PFSK-1 (cell line): Measurements from ENCODE around the gene MRPL16.

ENCODE experiments used
- FOXP2 ChIP-seq: optimal IDR thresholded peaks from 2 replicates; pipeline ENCODE3; 2011; ENCODE audit warnings: borderline replicate concordance, control low read depth, inconsistent platforms; ENCODE audit not compliant: insufficient read depth; ENCODE audit errors: extremely low read length, extremely low read depth
- POLR2AphosphoS5 ChIP-seq: IDR thresholded peaks from 2 replicates; pipeline ENCODE4 v1.6.1; 2012; ENCODE audit warnings: low read depth, mild to moderate bottlenecking, control low read depth, low read length, moderate library complexity
- TAF1 ChIP-seq: IDR thresholded peaks from 2 replicates; pipeline ENCODE4 v1.6.1; 2012; ENCODE audit warnings: low read length, control low read depth, borderline replicate concordance; ENCODE audit not compliant: insufficient read depth
- TF ChIP-seq, protein P1 (sequence below), 2 experiments: IDR thresholded peaks; 2 replicates each; pipeline versions ENCODE4 v1.6.1 to v1.8.0; 2011 to 2012; ENCODE audit warnings: low read depth in 2 of 2, low read length in 2 of 2, control low read depth in 1 of 2, inconsistent platforms in 1 of 2, mild to moderate bottlenecking in 1 of 2, moderate library complexity in 1 of 2; ENCODE audit not compliant: insufficient read depth in 1 of 2

DNA sequence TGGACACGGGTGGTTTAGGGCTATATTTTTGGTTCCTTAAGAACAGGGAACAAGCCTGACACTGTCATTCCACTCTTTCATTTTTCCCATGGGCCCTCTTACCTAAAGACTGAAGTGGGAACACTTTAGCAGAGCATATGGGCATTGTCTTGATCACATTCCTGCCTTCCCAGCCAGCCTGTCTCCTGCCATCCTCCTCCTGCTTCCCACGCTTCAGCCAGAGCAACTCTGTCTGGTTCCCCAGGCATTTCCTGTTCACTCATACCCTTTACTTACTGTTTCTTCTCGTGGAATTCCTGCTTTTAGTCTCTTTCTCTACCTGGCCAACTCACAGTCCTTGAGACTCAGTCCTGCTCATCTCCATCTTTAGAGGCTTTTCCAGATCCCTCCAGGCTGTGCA is 22.8 kb downstream of the MRPL16 start:
- TF ChIP-seq, protein P1, sequence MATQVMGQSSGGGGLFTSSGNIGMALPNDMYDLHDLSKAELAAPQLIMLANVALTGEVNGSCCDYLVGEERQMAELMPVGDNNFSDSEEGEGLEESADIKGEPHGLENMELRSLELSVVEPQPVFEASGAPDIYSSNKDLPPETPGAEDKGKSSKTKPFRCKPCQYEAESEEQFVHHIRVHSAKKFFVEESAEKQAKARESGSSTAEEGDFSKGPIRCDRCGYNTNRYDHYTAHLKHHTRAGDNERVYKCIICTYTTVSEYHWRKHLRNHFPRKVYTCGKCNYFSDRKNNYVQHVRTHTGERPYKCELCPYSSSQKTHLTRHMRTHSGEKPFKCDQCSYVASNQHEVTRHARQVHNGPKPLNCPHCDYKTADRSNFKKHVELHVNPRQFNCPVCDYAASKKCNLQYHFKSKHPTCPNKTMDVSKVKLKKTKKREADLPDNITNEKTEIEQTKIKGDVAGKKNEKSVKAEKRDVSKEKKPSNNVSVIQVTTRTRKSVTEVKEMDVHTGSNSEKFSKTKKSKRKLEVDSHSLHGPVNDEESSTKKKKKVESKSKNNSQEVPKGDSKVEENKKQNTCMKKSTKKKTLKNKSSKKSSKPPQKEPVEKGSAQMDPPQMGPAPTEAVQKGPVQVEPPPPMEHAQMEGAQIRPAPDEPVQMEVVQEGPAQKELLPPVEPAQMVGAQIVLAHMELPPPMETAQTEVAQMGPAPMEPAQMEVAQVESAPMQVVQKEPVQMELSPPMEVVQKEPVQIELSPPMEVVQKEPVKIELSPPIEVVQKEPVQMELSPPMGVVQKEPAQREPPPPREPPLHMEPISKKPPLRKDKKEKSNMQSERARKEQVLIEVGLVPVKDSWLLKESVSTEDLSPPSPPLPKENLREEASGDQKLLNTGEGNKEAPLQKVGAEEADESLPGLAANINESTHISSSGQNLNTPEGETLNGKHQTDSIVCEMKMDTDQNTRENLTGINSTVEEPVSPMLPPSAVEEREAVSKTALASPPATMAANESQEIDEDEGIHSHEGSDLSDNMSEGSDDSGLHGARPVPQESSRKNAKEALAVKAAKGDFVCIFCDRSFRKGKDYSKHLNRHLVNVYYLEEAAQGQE (IDR thresholded peaks at IDR 0.05; ENCODE audit: insufficient read depth in 1 of 2, low read depth in 2 of 2, low read length in 2 of 2): no peak
- TF ChIP-seq TAF1 (no peak), POLR2AphosphoS5 (no peak), FOXP2 (no peak)
